ENCODE data around the gene SPAG16.

- TF ChIP-seq ZNF560 (tag by site-specific recombination; IDR thresholded peaks at IDR 0.05; ENCODE audit: borderline replicate concordance) (no peak), ZNF266 (tag by site-specific recombination; IDR thresholded peaks at IDR 0.05; ENCODE audit: low read depth) (no peak), ZNF585B (tag by site-specific recombination; IDR thresholded peaks at IDR 0.05) (no peak), KLF9 (tag by site-specific recombination; IDR thresholded peaks at IDR 0.05; ENCODE audit: low read depth) (no peak), CTCF (tag by site-specific recombination; IDR thresholded peaks at IDR 0.05) (no peak), ZNF707 (tag by site-specific recombination; IDR thresholded peaks at IDR 0.05) (no peak), ZNF416 (tag by site-specific recombination; IDR thresholded peaks at IDR 0.05) (no peak), ZNF274 (IDR thresholded peaks at IDR 0.05; ENCODE audit: low read length) (no peak), ZNF274 (tag by site-specific recombination; IDR thresholded peaks at IDR 0.05; ENCODE audit: borderline replicate concordance) (no peak)
- TF ChIP-seq, protein P1, sequence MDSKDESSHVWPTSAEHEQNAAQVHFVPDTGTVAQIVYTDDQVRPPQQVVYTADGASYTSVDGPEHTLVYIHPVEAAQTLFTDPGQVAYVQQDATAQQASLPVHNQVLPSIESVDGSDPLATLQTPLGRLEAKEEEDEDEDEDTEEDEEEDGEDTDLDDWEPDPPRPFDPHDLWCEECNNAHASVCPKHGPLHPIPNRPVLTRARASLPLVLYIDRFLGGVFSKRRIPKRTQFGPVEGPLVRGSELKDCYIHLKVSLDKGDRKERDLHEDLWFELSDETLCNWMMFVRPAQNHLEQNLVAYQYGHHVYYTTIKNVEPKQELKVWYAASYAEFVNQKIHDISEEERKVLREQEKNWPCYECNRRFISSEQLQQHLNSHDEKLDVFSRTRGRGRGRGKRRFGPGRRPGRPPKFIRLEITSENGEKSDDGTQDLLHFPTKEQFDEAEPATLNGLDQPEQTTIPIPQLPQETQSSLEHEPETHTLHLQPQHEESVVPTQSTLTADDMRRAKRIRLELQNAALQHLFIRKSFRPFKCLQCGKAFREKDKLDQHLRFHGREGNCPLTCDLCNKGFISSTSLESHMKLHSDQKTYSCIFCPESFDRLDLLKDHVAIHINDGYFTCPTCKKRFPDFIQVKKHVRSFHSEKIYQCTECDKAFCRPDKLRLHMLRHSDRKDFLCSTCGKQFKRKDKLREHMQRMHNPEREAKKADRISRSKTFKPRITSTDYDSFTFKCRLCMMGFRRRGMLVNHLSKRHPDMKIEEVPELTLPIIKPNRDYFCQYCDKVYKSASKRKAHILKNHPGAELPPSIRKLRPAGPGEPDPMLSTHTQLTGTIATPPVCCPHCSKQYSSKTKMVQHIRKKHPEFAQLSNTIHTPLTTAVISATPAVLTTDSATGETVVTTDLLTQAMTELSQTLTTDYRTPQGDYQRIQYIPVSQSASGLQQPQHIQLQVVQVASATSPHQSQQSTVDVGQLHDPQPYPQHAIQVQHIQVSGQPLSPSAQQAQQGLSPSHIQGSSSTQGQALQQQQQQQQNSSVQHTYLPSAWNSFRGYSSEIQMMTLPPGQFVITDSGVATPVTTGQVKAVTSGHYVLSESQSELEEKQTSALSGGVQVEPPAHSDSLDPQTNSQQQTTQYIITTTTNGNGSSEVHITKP (tag by site-specific recombination; IDR thresholded peaks at IDR 0.05) = no peak
- TF ChIP-seq, protein P2, sequence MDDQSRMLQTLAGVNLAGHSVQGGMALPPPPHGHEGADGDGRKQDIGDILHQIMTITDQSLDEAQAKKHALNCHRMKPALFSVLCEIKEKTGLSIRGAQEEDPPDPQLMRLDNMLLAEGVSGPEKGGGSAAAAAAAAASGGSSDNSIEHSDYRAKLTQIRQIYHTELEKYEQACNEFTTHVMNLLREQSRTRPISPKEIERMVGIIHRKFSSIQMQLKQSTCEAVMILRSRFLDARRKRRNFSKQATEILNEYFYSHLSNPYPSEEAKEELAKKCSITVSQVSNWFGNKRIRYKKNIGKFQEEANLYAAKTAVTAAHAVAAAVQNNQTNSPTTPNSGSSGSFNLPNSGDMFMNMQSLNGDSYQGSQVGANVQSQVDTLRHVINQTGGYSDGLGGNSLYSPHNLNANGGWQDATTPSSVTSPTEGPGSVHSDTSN (CRISPR knock-in tag; IDR thresholded peaks at IDR 0.05) = no peak
- TF ChIP-seq, protein P3, sequence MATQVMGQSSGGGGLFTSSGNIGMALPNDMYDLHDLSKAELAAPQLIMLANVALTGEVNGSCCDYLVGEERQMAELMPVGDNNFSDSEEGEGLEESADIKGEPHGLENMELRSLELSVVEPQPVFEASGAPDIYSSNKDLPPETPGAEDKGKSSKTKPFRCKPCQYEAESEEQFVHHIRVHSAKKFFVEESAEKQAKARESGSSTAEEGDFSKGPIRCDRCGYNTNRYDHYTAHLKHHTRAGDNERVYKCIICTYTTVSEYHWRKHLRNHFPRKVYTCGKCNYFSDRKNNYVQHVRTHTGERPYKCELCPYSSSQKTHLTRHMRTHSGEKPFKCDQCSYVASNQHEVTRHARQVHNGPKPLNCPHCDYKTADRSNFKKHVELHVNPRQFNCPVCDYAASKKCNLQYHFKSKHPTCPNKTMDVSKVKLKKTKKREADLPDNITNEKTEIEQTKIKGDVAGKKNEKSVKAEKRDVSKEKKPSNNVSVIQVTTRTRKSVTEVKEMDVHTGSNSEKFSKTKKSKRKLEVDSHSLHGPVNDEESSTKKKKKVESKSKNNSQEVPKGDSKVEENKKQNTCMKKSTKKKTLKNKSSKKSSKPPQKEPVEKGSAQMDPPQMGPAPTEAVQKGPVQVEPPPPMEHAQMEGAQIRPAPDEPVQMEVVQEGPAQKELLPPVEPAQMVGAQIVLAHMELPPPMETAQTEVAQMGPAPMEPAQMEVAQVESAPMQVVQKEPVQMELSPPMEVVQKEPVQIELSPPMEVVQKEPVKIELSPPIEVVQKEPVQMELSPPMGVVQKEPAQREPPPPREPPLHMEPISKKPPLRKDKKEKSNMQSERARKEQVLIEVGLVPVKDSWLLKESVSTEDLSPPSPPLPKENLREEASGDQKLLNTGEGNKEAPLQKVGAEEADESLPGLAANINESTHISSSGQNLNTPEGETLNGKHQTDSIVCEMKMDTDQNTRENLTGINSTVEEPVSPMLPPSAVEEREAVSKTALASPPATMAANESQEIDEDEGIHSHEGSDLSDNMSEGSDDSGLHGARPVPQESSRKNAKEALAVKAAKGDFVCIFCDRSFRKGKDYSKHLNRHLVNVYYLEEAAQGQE (tag by site-specific recombination; IDR thresholded peaks at IDR 0.05) = no peak
These were observed 456.2 kb downstream of the SPAG16 start for GRCh38 chr2:213740453-213740852.
